HG03103 (cell line): Measurements from ENCODE around the gene CLASP1.

ENCODE experiments used
- ATAC-seq: cut with Tn5 transposase; IDR thresholded peaks from one replicate; pipeline ENCODE4 v1.9.1; 2021; ENCODE audit warnings: low read depth; ENCODE audit not compliant: unreplicated experiment

The CLASP1 gene

GRCh38 chr2:121550669-121551068 lies 98.6 kb downstream of the CLASP1 start:
- no peak for ATAC-seq

GRCh38 chr2:121547646-121548045 lies 101.6 kb downstream of the CLASP1 start:
- no peak for ATAC-seq

GRCh38 chr2:121545913-121546312 lies 103.3 kb downstream of the CLASP1 start:
- ATAC-seq: no peak

- no peak for ATAC-seq
Observed at GRCh38 chr2:121545257-121545656, 104.0 kb downstream of the CLASP1 start.

GRCh38 chr2:121541495-121541894 lies 107.8 kb downstream of the CLASP1 start:
- ATAC-seq: no peak

GRCh38 chr2:121539750-121540469 lies 109.4 kb downstream of the CLASP1 start:
- ATAC-seq: no peak

- ATAC-seq: no peak
Observed at GRCh38 chr2:121536850-121537557, 112.3 kb downstream of the CLASP1 start.

- ATAC-seq: no peak
Observed at GRCh38 chr2:121536347-121536746, 112.9 kb downstream of the CLASP1 start.

GRCh38 chr2:121534007-121534406 lies 115.3 kb downstream of the CLASP1 start:
- no peak for ATAC-seq

GRCh38 chr2:121532894-121533293 lies 116.4 kb downstream of the CLASP1 start:
- no peak for ATAC-seq

- ATAC-seq: no peak
Observed at GRCh38 chr2:121532347-121532766, 116.9 kb downstream of the CLASP1 start.

GRCh38 chr2:121530212-121530705 lies 119.0 kb downstream of the CLASP1 start:
- peak; percentile 52 for ATAC-seq

GRCh38 chr2:121529439-121530211 lies 119.6 kb downstream of the CLASP1 start:
- ATAC-seq: peak; percentile 3

- no peak for ATAC-seq
Observed at GRCh38 chr2:121527009-121527682, 122.1 kb downstream of the CLASP1 start.

GRCh38 chr2:121524685-121525425 lies 124.4 kb downstream of the CLASP1 start:
- ATAC-seq: no peak

- no peak for ATAC-seq
Observed at GRCh38 chr2:121521359-121521758, 127.9 kb downstream of the CLASP1 start.

GRCh38 chr2:121520641-121520994 lies 128.6 kb downstream of the CLASP1 start:
- no peak for ATAC-seq

- no peak for ATAC-seq
Observed at GRCh38 chr2:121519732-121520640, 129.3 kb downstream of the CLASP1 start.

- no peak for ATAC-seq
Observed at GRCh38 chr2:121519153-121519552, 130.1 kb downstream of the CLASP1 start.
